Liver (tissue), 9 donors: ENCODE data around the gene CCDC137. TPM values are rescaled to one million over a fixed set of nuclear protein-coding genes. Genes with fewer than 3 reads are reported as not detected.
A peak's percentile ranks its signal among the peaks of the same experiment; 100 is the strongest.

Experiments
- DNase-seq: peaks from one replicate; pipeline ENCODE4 v3.0.0-alpha.2; 2017; ENCODE audit warnings: low spot score
- H3K27ac ChIP-seq, 2 donors: one replicate each; pipeline ENCODE4 v1.7.0; 2013; ENCODE audit warnings: inconsistent platforms in 2 of 2, low read length in 2 of 2, control low read depth in 1 of 2, low read depth in 1 of 2, mild to moderate bottlenecking in 1 of 2
- H3K27me3 ChIP-seq, 4 donors: one replicate each; pipeline versions ENCODE4 v1.6.1 to v1.7.0; 2013; ENCODE audit warnings: low read length in 3 of 4, inconsistent platforms in 1 of 4, mild to moderate bottlenecking in 1 of 4, moderate library complexity in 1 of 4; ENCODE audit not compliant: control insufficient read depth in 4 of 4, insufficient read depth in 4 of 4
- H3K36me3 ChIP-seq, 4 donors: one replicate each; pipeline versions ENCODE4 v1.6.1 to v1.7.0; 2013; ENCODE audit warnings: low read length in 3 of 4, mild to moderate bottlenecking in 3 of 4, low read depth in 1 of 4, moderate library complexity in 1 of 4; ENCODE audit not compliant: control insufficient read depth in 4 of 4, insufficient read depth in 3 of 4
- H3K4me1 ChIP-seq, 4 donors: one replicate each; pipeline versions ENCODE4 v1.6.1 to v1.7.0; 2013; ENCODE audit warnings: low read length in 3 of 4, mild to moderate bottlenecking in 3 of 4, moderate library complexity in 1 of 4; ENCODE audit not compliant: control insufficient read depth in 4 of 4, insufficient read depth in 4 of 4
- H3K4me3 ChIP-seq, 3 donors: one replicate each; pipeline versions ENCODE4 v1.6.1 to v1.7.0; 2013; ENCODE audit warnings: low read length in 3 of 3, control low read depth in 1 of 3, low read depth in 1 of 3, mild to moderate bottlenecking in 1 of 3
- H3K9ac ChIP-seq, 2 donors: one replicate each; pipeline ENCODE4 v1.7.0; 2013; ENCODE audit warnings: low read length in 2 of 2, mild to moderate bottlenecking in 2 of 2, moderate library complexity in 2 of 2, control low read depth in 1 of 2, low read depth in 1 of 2
- H3K9me3 ChIP-seq, 4 donors: one replicate each; pipeline versions ENCODE4 v1.6.1 to v1.7.0; 2013; ENCODE audit warnings: low read length in 3 of 4; ENCODE audit not compliant: control insufficient read depth in 4 of 4
- EGR1 ChIP-seq, 2 donors: IDR thresholded peaks; 2 replicates each; pipeline ENCODE4 v1.6.1; 2016 to 2018; ENCODE audit warnings: antibody characterized with exemption in 2 of 2, low read depth in 2 of 2
- FOXA1 ChIP-seq: IDR thresholded peaks from 2 replicates; pipeline ENCODE4 v1.6.1; 2016; ENCODE audit warnings: antibody characterized with exemption
- FOXA2 ChIP-seq: IDR thresholded peaks from 2 replicates; pipeline ENCODE4 v1.6.1; 2016; ENCODE audit warnings: antibody characterized with exemption
- GABPA ChIP-seq, 2 donors: IDR thresholded peaks in 1 of 2; conservative IDR thresholded peaks in 1 of 2; 2 replicates each; pipeline ENCODE4 v1.6.1; 2016; ENCODE audit warnings: antibody characterized with exemption in 2 of 2, mild to moderate bottlenecking in 1 of 2, moderate library complexity in 1 of 2
- NR2F2 ChIP-seq: IDR thresholded peaks from 2 replicates; pipeline ENCODE4 v1.6.1; 2016; ENCODE audit warnings: antibody characterized with exemption
- RAD21 ChIP-seq, 2 donors: IDR thresholded peaks; 2 replicates each; pipeline ENCODE4 v1.6.1; 2016; ENCODE audit warnings: antibody characterized with exemption in 2 of 2, mild to moderate bottlenecking in 2 of 2
- RXRA ChIP-seq, 2 donors: IDR thresholded peaks; 2 replicates each; pipeline ENCODE4 v1.6.1; 2017 to 2018; ENCODE audit warnings: antibody characterized with exemption in 2 of 2, mild to moderate bottlenecking in 1 of 2
- SP1 ChIP-seq: IDR thresholded peaks from 2 replicates; pipeline ENCODE4 v1.6.1; 2018; ENCODE audit warnings: antibody characterized with exemption, mild to moderate bottlenecking
- TAF1 ChIP-seq: conservative IDR thresholded peaks from 2 replicates; pipeline ENCODE4 v1.6.1; 2016; ENCODE audit warnings: antibody characterized with exemption, mild to moderate bottlenecking
- YY1 ChIP-seq: IDR thresholded peaks from 2 replicates; pipeline ENCODE4 v1.6.1; 2016; ENCODE audit warnings: antibody characterized with exemption, mild to moderate bottlenecking
- WGBS: extraction: QIAGEN DNeasy Blood & Tissue Kit; methylation state at CpG from one replicate; pipeline ENCODE4 v1.1.7; 2013; 5-methylcytosine and 5-hydroxymethylcytosine counted together
- polyA plus RNA-seq, 2 donors: library from polyadenylated mRNA; stranded (reverse) in 1 of 2; unstranded in 1 of 2; fragments of 200-250 nt in 1 of 2; fragments of >200 nt in 1 of 2; fragmentation: Nextera tagmentation in 1 of 2; extraction: Ambion mirVana in 1 of 2; gene quantifications; one replicate each; pipeline versions ENCODE4 v1.2.1 to v1.2.3, GENCODE V29; 2013 to 2015
- total RNA-seq, 2 donors: library from RNA; depleted of rRNA; stranded (reverse); fragments of >200 nt; gene quantifications; one replicate each; pipeline ENCODE4 v1.2.3, GENCODE V29; 2014
- TF ChIP-seq, protein P1 (sequence below): IDR thresholded peaks from 2 replicates; pipeline ENCODE4 v1.6.1; 2016; ENCODE audit warnings: antibody characterized with exemption
- TF ChIP-seq, protein P2 (sequence below): fragments of 150-350 bp; IDR thresholded peaks from 2 replicates; pipeline ENCODE4 v1.5.1; 2017; ENCODE audit warnings: improper control_type of control experiment, low read depth, low read length; ENCODE audit not compliant: missing input control
- TF ChIP-seq, protein P3 (sequence below): IDR thresholded peaks from 2 replicates; pipeline ENCODE4 v1.6.1; 2016; ENCODE audit warnings: antibody characterized with exemption, mild to moderate bottlenecking
- TF ChIP-seq, protein P4 (sequence below): IDR thresholded peaks from 2 replicates; pipeline ENCODE4 v1.6.1; 2016; ENCODE audit warnings: antibody characterized with exemption
- donor health status: healthy.
- donor health status: healthy.
- donor health status: healthy.
- donor health status: healthy.
- donor health status: healthy.

The CCDC137 gene
- total and polyA plus RNA-seq, 4 donors, result 4.3 to 6.9 (median 5.2) TPM

DNA sequence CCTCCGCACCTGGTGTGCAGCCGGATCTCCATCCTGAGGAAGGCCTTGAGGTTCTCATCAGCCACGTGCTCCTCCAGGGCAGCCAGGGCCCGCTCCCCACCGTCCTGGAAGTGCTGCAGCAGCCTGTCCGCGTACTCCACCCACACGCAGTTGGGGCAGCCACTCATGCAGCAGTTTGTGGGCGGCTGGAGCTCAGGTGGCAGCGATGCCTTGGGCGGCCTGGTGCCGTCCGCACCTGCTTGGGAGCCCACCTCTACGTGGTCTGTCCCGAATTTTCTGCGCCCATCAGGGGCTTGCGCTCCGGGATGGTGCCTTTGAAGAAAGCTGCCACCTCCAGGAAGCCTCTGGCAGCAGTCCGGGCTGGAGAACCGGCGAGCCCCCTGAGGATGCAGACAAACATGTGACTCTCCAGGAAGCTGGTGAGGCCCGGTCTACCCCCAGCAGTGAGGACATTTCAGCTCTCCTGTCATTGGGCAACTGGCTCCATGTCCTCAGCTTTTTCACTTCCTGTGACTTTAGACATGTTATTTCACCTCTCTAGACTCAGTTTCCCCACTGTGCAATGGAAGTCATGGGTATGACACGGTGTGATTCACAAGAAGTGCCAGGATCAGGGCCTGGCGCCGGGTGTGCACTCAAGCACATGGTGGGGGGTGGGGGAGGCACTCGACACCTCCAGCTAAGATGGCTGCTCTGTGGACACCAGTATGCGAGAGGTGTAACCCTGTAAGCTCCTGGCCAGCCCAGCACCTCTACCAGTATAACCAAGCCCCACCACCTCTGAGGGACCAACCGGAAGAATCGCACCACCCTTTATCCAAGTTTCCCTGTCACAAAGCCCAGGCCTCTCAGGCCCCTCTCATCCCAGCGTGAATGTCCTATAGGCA lies 1.1 kb upstream of the CCDC137 start:
- 68% methylated on average over 30 of the region's 30 CpGs for WGBS
- Histone ChIP-seq H3K9me3 (no peaks in the 10 kb centered on the region), H3K36me3 (peaks cover 0 to 10% (median 5%) of the 10 kb centered on the region in 4 donors), H3K27me3 (no peaks in the 10 kb centered on the region), H3K9ac (peak overlapping the region; percentile 2 to 95), H3K4me3 (peak overlapping the region; percentile 85 to 91 (median 89)), H3K4me1 (peaks cover 11 to 25% (median 18%) of the 10 kb centered on the region in 4 donors), H3K27ac (peak overlapping the region in 1 of 2 donors; percentile 81)
- no peak for TF ChIP-seq GABPA (IDR thresholded peaks at IDR 0.05 in 1 of 2, conservative IDR thresholded peaks at IDR 0.05 in 1 of 2)
- peak; percentile 38 for TF ChIP-seq YY1
- no peak for DNase-seq

DNA sequence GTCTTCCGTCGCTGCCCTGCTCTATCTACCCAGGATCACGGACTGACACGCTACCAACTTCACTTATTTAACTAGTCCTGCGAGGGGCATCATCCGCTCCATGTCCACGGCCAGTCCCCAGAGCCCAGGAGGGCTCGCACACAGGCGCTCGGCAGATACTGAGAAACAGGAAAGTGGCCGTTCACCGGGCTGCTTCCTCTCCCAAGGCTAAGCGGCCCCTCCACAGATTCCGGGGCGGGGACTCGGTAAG lies 520 bp upstream of the CCDC137 start:
- H3K27me3 ChIP-seq, result no peaks in the 10 kb centered on the region
- peaks cover 0 to 13% (median 6%) of the 10 kb centered on the region in 4 donors for H3K36me3 ChIP-seq
- peak overlapping the region; percentile 2 to 95 for H3K9ac ChIP-seq
- TF ChIP-seq GABPA (IDR thresholded peaks at IDR 0.05 in 1 of 2, conservative IDR thresholded peaks at IDR 0.05 in 1 of 2) (no peak), RXRA (IDR thresholded peaks at IDR 0.05) (no peak), FOXA1 (no peak), SP1 (no peak), RAD21 (IDR thresholded peaks at IDR 0.05) (no peak), TAF1 (no peak), NR2F2 (no peak), EGR1 (IDR thresholded peaks at IDR 0.05; ENCODE audit: low read depth in 2 of 2) (no peak)
- TF ChIP-seq, protein P1, sequence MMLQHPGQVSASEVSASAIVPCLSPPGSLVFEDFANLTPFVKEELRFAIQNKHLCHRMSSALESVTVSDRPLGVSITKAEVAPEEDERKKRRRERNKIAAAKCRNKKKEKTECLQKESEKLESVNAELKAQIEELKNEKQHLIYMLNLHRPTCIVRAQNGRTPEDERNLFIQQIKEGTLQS, result no peak
- TF ChIP-seq, protein P2, sequence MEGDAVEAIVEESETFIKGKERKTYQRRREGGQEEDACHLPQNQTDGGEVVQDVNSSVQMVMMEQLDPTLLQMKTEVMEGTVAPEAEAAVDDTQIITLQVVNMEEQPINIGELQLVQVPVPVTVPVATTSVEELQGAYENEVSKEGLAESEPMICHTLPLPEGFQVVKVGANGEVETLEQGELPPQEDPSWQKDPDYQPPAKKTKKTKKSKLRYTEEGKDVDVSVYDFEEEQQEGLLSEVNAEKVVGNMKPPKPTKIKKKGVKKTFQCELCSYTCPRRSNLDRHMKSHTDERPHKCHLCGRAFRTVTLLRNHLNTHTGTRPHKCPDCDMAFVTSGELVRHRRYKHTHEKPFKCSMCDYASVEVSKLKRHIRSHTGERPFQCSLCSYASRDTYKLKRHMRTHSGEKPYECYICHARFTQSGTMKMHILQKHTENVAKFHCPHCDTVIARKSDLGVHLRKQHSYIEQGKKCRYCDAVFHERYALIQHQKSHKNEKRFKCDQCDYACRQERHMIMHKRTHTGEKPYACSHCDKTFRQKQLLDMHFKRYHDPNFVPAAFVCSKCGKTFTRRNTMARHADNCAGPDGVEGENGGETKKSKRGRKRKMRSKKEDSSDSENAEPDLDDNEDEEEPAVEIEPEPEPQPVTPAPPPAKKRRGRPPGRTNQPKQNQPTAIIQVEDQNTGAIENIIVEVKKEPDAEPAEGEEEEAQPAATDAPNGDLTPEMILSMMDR, result no peak
- peak overlapping the region; percentile 85 to 91 (median 89) for H3K4me3 ChIP-seq
- no peaks in the 10 kb centered on the region for H3K9me3 ChIP-seq
- under 1% methylated on average over 16 of the region's 16 CpGs for WGBS
- H3K27ac ChIP-seq, result peak overlapping the region; percentile 49 to 81
- DNase-seq, result no peak
- peaks cover 11 to 25% (median 18%) of the 10 kb centered on the region in 4 donors for H3K4me1 ChIP-seq

DNA sequence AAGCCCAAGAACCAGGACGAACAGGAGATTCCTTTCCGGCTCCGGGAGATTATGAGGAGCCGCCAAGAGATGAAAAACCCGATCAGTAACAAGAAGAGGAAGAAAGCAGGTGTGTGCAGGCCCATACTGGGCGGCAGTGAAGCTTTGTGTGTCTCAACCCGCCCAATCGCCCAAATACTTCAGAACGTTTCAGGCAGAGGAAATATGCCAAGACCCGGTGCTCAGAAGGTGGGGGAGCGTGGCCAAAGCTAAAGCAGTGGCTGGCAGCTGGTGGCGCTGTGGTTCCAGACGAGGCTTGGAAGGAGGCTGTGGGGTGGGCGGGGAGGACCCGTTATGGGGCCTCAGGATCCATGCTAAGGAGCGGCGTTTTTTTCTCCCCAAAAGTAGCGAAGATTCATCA lies 1.2 kb downstream of the CCDC137 start:
- TF ChIP-seq, protein P3, sequence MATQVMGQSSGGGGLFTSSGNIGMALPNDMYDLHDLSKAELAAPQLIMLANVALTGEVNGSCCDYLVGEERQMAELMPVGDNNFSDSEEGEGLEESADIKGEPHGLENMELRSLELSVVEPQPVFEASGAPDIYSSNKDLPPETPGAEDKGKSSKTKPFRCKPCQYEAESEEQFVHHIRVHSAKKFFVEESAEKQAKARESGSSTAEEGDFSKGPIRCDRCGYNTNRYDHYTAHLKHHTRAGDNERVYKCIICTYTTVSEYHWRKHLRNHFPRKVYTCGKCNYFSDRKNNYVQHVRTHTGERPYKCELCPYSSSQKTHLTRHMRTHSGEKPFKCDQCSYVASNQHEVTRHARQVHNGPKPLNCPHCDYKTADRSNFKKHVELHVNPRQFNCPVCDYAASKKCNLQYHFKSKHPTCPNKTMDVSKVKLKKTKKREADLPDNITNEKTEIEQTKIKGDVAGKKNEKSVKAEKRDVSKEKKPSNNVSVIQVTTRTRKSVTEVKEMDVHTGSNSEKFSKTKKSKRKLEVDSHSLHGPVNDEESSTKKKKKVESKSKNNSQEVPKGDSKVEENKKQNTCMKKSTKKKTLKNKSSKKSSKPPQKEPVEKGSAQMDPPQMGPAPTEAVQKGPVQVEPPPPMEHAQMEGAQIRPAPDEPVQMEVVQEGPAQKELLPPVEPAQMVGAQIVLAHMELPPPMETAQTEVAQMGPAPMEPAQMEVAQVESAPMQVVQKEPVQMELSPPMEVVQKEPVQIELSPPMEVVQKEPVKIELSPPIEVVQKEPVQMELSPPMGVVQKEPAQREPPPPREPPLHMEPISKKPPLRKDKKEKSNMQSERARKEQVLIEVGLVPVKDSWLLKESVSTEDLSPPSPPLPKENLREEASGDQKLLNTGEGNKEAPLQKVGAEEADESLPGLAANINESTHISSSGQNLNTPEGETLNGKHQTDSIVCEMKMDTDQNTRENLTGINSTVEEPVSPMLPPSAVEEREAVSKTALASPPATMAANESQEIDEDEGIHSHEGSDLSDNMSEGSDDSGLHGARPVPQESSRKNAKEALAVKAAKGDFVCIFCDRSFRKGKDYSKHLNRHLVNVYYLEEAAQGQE, result no peak
- TF ChIP-seq, protein P4, sequence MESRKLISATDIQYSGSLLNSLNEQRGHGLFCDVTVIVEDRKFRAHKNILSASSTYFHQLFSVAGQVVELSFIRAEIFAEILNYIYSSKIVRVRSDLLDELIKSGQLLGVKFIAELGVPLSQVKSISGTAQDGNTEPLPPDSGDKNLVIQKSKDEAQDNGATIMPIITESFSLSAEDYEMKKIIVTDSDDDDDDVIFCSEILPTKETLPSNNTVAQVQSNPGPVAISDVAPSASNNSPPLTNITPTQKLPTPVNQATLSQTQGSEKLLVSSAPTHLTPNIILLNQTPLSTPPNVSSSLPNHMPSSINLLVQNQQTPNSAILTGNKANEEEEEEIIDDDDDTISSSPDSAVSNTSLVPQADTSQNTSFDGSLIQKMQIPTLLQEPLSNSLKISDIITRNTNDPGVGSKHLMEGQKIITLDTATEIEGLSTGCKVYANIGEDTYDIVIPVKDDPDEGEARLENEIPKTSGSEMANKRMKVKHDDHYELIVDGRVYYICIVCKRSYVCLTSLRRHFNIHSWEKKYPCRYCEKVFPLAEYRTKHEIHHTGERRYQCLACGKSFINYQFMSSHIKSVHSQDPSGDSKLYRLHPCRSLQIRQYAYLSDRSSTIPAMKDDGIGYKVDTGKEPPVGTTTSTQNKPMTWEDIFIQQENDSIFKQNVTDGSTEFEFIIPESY, result no peak
- no peak for TF ChIP-seq FOXA2
- TF ChIP-seq RXRA (IDR thresholded peaks at IDR 0.05), result no peak
- no peak for TF ChIP-seq FOXA1
- TF ChIP-seq TAF1, result no peak
- TF ChIP-seq RAD21 (IDR thresholded peaks at IDR 0.05), result no peak
- no peak for TF ChIP-seq NR2F2
- no peak for TF ChIP-seq EGR1 (IDR thresholded peaks at IDR 0.05; ENCODE audit: low read depth in 2 of 2)
- TF ChIP-seq, protein P2, result no peak
- peaks cover 5 to 30% (median 12%) of the 10 kb centered on the region in 4 donors for H3K36me3 ChIP-seq
- peaks cover 11 to 25% (median 18%) of the 10 kb centered on the region in 4 donors for H3K4me1 ChIP-seq
- H3K9ac ChIP-seq, result no peak overlapping the region
- H3K27me3 ChIP-seq, result no peaks in the 10 kb centered on the region
- no peak overlapping the region for H3K4me3 ChIP-seq
- 90% methylated on average over 18 of the region's 18 CpGs for WGBS
- no peak overlapping the region for H3K27ac ChIP-seq
- no peaks in the 10 kb centered on the region for H3K9me3 ChIP-seq
- DNase-seq, result no peak
